ENCODE measurements around the gene MAP1LC3B2.

DNA sequence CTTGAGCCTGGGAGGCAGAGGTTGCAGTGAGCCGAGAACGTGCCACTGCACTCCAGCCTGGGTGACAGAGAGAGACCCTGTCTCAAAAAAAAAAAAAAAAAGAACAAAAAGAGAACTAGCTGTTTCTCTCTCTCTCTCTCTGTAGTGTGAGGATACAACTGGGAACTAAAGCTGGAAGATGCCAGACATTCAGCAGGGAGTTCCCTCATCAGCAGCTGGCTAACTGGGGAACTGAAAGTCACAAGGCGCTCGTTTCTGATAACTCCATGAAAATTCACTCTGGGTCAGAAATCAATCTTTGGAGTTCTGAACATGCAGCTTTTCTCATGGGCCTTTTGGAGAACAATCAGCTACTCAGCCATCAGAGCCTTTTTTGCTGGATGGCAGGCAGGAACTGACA lies 43.5 kb upstream of the MAP1LC3B2 start:
- TF ChIP-seq, protein P1, sequence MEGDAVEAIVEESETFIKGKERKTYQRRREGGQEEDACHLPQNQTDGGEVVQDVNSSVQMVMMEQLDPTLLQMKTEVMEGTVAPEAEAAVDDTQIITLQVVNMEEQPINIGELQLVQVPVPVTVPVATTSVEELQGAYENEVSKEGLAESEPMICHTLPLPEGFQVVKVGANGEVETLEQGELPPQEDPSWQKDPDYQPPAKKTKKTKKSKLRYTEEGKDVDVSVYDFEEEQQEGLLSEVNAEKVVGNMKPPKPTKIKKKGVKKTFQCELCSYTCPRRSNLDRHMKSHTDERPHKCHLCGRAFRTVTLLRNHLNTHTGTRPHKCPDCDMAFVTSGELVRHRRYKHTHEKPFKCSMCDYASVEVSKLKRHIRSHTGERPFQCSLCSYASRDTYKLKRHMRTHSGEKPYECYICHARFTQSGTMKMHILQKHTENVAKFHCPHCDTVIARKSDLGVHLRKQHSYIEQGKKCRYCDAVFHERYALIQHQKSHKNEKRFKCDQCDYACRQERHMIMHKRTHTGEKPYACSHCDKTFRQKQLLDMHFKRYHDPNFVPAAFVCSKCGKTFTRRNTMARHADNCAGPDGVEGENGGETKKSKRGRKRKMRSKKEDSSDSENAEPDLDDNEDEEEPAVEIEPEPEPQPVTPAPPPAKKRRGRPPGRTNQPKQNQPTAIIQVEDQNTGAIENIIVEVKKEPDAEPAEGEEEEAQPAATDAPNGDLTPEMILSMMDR (IDR thresholded peaks at IDR 0.05; ENCODE audit: poor library complexity), result no peak
- no peak for TF ChIP-seq EZH2phosphoT487 (IDR thresholded peaks at IDR 0.05; ENCODE audit: low read depth, severe bottlenecking, unreplicated experiment)

Measured in hepatocyte (in vitro differentiated cells).